ENCODE results near the gene FAM156A.

DNA sequence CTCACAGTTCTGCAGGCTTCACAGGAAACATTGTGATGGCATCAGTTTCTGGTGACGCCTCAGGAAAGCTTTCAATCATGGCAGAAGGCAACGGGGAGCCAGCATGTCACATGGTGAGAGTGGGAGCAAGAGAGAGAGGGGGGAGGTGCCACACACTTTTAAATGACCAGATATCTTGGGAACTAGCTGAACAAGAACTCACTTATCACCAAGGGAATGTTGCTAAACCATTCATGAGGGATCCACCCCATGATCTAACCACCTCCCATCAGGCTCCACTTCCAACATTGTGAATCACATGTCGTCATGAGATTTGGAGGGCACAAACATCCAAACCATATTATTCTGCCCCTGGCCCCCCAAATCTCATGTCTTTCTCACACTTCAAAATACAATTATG, 47.0 kb upstream of the FAM156A start:
- no peak for TF ChIP-seq CTCF (IDR thresholded peaks at IDR 0.05)
- TF ChIP-seq POLR2AphosphoS5 (IDR thresholded peaks at IDR 0.05): no peak
- TF ChIP-seq POLR2A (IDR thresholded peaks at IDR 0.05; ENCODE audit: low read depth): no peak
- TF ChIP-seq EP300 (IDR thresholded peaks at IDR 0.05): no peak

All from esophagus muscularis mucosa (tissue), 4 donors.